Measurements from ENCODE around the gene STX17.

DNA sequence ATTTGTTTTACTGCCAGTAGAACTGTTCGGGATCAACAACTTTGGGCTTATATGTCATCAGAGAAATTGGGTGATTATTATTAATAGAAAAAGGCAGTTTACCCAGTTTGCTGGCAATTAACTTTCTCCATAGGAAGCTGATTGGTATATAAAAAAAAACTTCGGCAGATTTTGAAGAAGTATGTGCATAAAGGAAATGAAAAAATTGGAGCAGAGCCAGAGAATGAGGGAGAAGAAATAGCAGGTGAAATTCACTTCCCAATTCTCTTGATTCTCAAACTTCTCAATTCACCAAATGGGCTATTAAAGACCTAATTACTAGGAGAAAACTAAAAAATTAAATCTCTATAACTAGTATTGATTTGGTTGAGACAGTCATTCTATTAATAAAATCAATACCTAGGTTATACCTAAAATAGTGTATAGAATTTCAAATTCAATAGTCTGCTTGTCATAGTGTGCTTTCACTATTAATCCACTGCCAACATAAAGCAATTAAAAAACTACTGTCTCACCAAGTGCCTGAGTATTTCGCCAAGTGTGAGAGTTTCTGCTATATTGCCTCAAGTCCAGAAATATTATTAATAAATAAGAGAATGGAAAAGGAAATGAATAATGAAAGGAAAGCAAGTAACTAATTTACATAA is 47.5 kb downstream of the STX17 start:
- TF ChIP-seq GABPB1 (CRISPR knock-in tag; IDR thresholded peaks at IDR 0.05), result no peak
- TF ChIP-seq ETV6 (CRISPR knock-in tag; conservative IDR thresholded peaks at IDR 0.05), result no peak
- no peak for TF ChIP-seq SP1 (IDR thresholded peaks at IDR 0.05)
- no peak for TF ChIP-seq SP1 (CRISPR knock-in tag; IDR thresholded peaks at IDR 0.05)
- TF ChIP-seq NR2C2 (CRISPR knock-in tag; IDR thresholded peaks at IDR 0.05; ENCODE audit: borderline replicate concordance), result no peak
- TF ChIP-seq ZBTB1 (CRISPR knock-in tag; IDR thresholded peaks at IDR 0.05; ENCODE audit: borderline replicate concordance), result no peak
- TF ChIP-seq, protein P1, sequence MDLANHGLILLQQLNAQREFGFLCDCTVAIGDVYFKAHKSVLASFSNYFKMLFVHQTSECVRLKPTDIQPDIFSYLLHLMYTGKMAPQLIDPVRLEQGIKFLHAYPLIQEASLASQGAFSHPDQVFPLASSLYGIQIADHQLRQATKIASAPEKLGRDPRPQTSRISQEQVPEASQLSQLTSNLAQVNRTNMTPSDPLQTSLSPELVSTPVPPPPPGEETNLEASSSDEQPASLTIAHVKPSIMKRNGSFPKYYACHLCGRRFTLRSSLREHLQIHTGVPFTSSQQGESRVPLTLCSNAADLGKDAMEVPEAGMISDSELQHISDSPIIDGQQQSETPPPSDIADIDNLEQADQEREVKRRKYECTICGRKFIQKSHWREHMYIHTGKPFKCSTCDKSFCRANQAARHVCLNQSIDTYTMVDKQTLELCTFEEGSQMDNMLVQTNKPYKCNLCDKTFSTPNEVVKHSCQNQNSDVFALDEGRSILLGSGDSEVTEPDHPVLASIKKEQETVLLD (CRISPR knock-in tag; IDR thresholded peaks at IDR 0.05; ENCODE audit: low read depth), result no peak
- no peak for TF ChIP-seq ZNF124 (CRISPR knock-in tag; IDR thresholded peaks at IDR 0.05)
- no peak for TF ChIP-seq RFX5 (IDR thresholded peaks at IDR 0.05; ENCODE audit: low read depth, low read length)
- TF ChIP-seq SIN3A (IDR thresholded peaks at IDR 0.05; ENCODE audit: borderline replicate concordance, low read depth, low read length), result no peak
- TF ChIP-seq TAF1 (CRISPR knock-in tag; IDR thresholded peaks at IDR 0.05), result no peak
- no peak for TF ChIP-seq HDAC2 (CRISPR knock-in tag; IDR thresholded peaks at IDR 0.05)

Data from HepG2 (cell line).